K562 (cell line): ENCODE data around the gene DCST1. TPM values are rescaled to one million over a fixed set of nuclear protein-coding genes. Genes with fewer than 3 reads are reported as not detected.

Experiments
- BCL6 ChIP-seq: fragments of 250-450 bp; sonication (Bioruptor Pico); IDR thresholded peaks from 2 replicates; pipeline ENCODE4 v1.4.0; 2020
- CCAR2 ChIP-seq: fragments of 200-400 bp; formaldehyde crosslinking; IDR thresholded peaks from 2 replicates; pipeline ENCODE4 v1.6.1; 2017; ENCODE audit warnings: mild to moderate bottlenecking, low read depth, low read length
- KDM4B ChIP-seq, 2 experiments: fragments of 450-650 bp in 1 of 2; sonication (generic) in 1 of 2; IDR thresholded peaks; 2 replicates each; pipeline ENCODE4 v1.6.1; 2016 to 2017; ENCODE audit warnings: borderline replicate concordance in 2 of 2, antibody characterized with exemption in 1 of 2, low read depth in 1 of 2, mild to moderate bottlenecking in 1 of 2
- MAZ ChIP-seq, 2 experiments: fragments of 450-650 bp in 1 of 2; sonication (generic) in 1 of 2; formaldehyde crosslinking; IDR thresholded peaks in 1 of 2; conservative IDR thresholded peaks in 1 of 2; 2 replicates each; pipeline versions ENCODE4 v1.4.0 to v1.5.0; 2020; ENCODE audit warnings: mild to moderate bottlenecking in 1 of 2, missing genetic modification reagents in 1 of 2
- NCOR1 ChIP-seq: fragments of 450-650 bp; IDR thresholded peaks from 2 replicates; pipeline ENCODE4 v1.6.1; 2016; ENCODE audit warnings: mild to moderate bottlenecking, moderate library complexity
- PHF21A ChIP-seq: fragments of 450-650 bp; IDR thresholded peaks from 2 replicates; pipeline ENCODE4 v1.6.1; 2017; ENCODE audit warnings: low read depth, borderline replicate concordance
- PTBP1 ChIP-seq: fragments of 200-400 bp; formaldehyde crosslinking; IDR thresholded peaks from 2 replicates; pipeline ENCODE4 v1.6.1; 2017; ENCODE audit warnings: low read depth, low read length
- SIN3A ChIP-seq, 2 experiments: fragments of 150-350 bp in 1 of 2; IDR thresholded peaks; 2 replicates each; pipeline ENCODE4 v1.6.1; 2011 to 2016; ENCODE audit warnings: borderline replicate concordance in 2 of 2, low read depth in 2 of 2, low read length in 2 of 2, mild to moderate bottlenecking in 2 of 2, moderate library complexity in 2 of 2; ENCODE audit not compliant: control insufficient read depth in 1 of 2
- SP2 ChIP-seq: IDR thresholded peaks from 2 replicates; pipeline ENCODE4 v1.6.1; 2011; ENCODE audit warnings: mild to moderate bottlenecking, low read depth, low read length, moderate library complexity; ENCODE audit not compliant: poor library complexity, severe bottlenecking; ENCODE audit errors: extremely low read depth
- ZBED1 ChIP-seq: IDR thresholded peaks from 2 replicates; pipeline ENCODE4 v1.6.1; 2014
- ZMIZ1 ChIP-seq, 2 experiments: fragments of 150-350 bp in 1 of 2; IDR thresholded peaks; 2 replicates each; pipeline ENCODE4 v1.6.1; 2012 to 2016; ENCODE audit warnings: low read depth in 2 of 2, low read length in 2 of 2, mild to moderate bottlenecking in 1 of 2, moderate library complexity in 1 of 2
- ZNF3 ChIP-seq: fragments of 250-450 bp; sonication (Bioruptor Pico); IDR thresholded peaks from 2 replicates; pipeline ENCODE4 v1.5.0; 2021; ENCODE audit warnings: mild to moderate bottlenecking, moderate library complexity
- ZSCAN29 ChIP-seq: fragments of 450-650 bp; IDR thresholded peaks from 2 replicates; pipeline ENCODE4 v1.6.1; 2017
- polyA plus RNA-seq, 8 experiments: library from polyadenylated mRNA; depleted of rRNA in 4 of 8; stranded (reverse) in 5 of 8; unstranded in 3 of 8; fragments of >200 nt; fragmentation: Nextera tagmentation in 2 of 8; fragmentation: Illumina TruSeq in 1 of 8; extraction: Ambion mirVana in 2 of 8; extraction: Trizol in 1 of 8; gene quantifications; 2 replicates each; pipeline versions ENCODE4 v1.2.1 to v1.2.3, GENCODE V29; 2011 to 2014; ENCODE audit warnings: inconsistent platforms in 1 of 8, missing spikeins in 1 of 8
- total RNA-seq, 7 experiments: library from RNA; depleted of rRNA in 6 of 7; stranded (reverse); fragments of >200 nt in 6 of 7; fragmentation: Illumina TruSeq in 2 of 7; extraction: Trizol in 2 of 7; gene quantifications; 2 replicates each; pipeline versions ENCODE4 v1.2.1 to v1.2.3, GENCODE V29; 2011 to 2021; ENCODE audit warnings: low replicate concordance in 1 of 7
- TF ChIP-seq, protein P1 (sequence below): fragments of 250-450 bp; sonication (Bioruptor Pico); IDR thresholded peaks from 2 replicates; pipeline ENCODE4 v1.8.0; 2022; ENCODE audit warnings: moderate library complexity, mild to moderate bottlenecking, inconsistent platforms
- TF ChIP-seq, protein P2 (sequence below), 2 experiments: fragments of 450-650 bp; IDR thresholded peaks; 2 replicates each; pipeline ENCODE4 v1.6.1; 2016
- TF ChIP-seq, protein P3 (sequence below): fragments of 250-450 bp; sonication (Bioruptor Pico); IDR thresholded peaks from 2 replicates; pipeline ENCODE4 v1.5.0; 2020; ENCODE audit warnings: mild to moderate bottlenecking, borderline replicate concordance
- TF ChIP-seq, protein P4 (sequence below): sonication (generic); formaldehyde crosslinking; IDR thresholded peaks from 2 replicates; pipeline ENCODE4 v1.8.1; 2023; ENCODE audit warnings: mild to moderate bottlenecking, missing genetic modification reagents

The DCST1 gene
- total and polyA plus RNA-seq, 9 of the 15 experiments (the other 6 are each of a cell fraction or from before 2014, with no cell fraction given) = not detected

DNA sequence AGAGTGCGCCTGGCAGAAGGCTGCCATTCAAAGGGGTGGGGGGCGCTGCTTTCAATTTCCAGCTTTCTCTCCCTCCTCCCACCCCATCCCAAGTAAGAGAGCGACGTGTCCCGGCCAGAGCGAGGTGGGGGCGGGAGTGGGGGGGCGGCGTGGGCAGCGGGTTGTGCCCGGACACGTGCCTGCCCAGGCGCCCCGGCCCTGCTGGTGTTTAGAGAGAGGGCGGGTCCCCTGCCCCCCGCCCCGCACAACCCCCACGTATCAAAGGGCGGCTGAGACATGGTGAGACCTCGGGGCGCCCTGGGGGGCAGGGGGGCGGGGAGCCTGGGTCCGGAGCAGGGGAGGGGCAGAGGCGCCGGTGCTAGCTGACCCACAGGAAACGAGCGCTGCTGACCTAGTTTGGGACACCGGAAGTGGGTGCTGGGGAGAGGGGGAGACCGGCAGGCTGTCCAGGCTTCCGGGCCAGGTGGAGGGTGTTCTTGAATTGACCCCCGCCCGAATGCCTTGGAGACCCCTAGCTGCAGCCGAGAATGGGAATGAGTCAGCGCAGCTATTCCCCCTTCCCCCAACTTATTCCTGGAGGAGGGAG lies 29.8 kb upstream of the DCST1 start (continued):
- TF ChIP-seq, protein P1, sequence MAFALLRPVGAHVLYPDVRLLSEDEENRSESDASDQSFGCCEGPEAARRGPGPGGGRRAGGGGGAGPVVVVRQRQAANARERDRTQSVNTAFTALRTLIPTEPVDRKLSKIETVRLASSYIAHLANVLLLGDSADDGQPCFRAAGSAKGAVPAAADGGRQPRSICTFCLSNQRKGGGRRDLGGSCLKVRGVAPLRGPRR = no peak
- TF ChIP-seq PHF21A = peak; percentile 77; the same call in 1 of the 2 replicates
- peak in 1 of 2 experiments; percentile 28; a peak in 2 of 4 replicates for TF ChIP-seq MAZ (CRISPR knock-in tag; conservative IDR thresholded peaks at IDR 0.05 in 1 of 2, IDR thresholded peaks at IDR 0.05 in 1 of 2)
- no peak for TF ChIP-seq BCL6 (CRISPR knock-in tag)
- TF ChIP-seq ZSCAN29 = no peak
- peak in 1 of 2 experiments; percentile 76; a peak in 1 of 4 replicates for TF ChIP-seq KDM4B (IDR thresholded peaks at IDR 0.05; ENCODE audit: borderline replicate concordance in 2 of 2, low read depth in 1 of 2)
- no peak for TF ChIP-seq CCAR2
- TF ChIP-seq NCOR1 = peak; percentile 42; the same call in 1 of the 2 replicates
- no peak for TF ChIP-seq SP2
- TF ChIP-seq, protein P2, sequence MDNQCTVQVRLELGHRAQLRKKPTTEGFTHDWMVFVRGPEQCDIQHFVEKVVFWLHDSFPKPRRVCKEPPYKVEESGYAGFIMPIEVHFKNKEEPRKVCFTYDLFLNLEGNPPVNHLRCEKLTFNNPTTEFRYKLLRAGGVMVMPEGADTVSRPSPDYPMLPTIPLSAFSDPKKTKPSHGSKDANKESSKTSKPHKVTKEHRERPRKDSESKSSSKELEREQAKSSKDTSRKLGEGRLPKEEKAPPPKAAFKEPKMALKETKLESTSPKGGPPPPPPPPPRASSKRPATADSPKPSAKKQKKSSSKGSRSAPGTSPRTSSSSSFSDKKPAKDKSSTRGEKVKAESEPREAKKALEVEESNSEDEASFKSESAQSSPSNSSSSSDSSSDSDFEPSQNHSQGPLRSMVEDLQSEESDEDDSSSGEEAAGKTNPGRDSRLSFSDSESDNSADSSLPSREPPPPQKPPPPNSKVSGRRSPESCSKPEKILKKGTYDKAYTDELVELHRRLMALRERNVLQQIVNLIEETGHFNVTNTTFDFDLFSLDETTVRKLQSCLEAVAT (IDR thresholded peaks at IDR 0.05) = no peak
- TF ChIP-seq, protein P3, sequence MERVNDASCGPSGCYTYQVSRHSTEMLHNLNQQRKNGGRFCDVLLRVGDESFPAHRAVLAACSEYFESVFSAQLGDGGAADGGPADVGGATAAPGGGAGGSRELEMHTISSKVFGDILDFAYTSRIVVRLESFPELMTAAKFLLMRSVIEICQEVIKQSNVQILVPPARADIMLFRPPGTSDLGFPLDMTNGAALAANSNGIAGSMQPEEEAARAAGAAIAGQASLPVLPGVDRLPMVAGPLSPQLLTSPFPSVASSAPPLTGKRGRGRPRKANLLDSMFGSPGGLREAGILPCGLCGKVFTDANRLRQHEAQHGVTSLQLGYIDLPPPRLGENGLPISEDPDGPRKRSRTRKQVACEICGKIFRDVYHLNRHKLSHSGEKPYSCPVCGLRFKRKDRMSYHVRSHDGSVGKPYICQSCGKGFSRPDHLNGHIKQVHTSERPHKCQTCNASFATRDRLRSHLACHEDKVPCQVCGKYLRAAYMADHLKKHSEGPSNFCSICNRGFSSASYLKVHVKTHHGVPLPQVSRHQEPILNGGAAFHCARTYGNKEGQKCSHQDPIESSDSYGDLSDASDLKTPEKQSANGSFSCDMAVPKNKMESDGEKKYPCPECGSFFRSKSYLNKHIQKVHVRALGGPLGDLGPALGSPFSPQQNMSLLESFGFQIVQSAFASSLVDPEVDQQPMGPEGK = no peak
- no peak for TF ChIP-seq PTBP1
- no peak for TF ChIP-seq ZNF3
- TF ChIP-seq ZMIZ1 (IDR thresholded peaks at IDR 0.05; ENCODE audit: low read depth in 2 of 2, low read length in 2 of 2) = no peak
- TF ChIP-seq ZBED1 = no peak
- TF ChIP-seq SIN3A (IDR thresholded peaks at IDR 0.05; ENCODE audit: borderline replicate concordance in 2 of 2, control insufficient read depth in 1 of 2, low read depth in 2 of 2, low read length in 2 of 2) = peak in 1 of 2 experiments; percentile 77; a peak in 1 of 4 replicates
- TF ChIP-seq, protein P4, sequence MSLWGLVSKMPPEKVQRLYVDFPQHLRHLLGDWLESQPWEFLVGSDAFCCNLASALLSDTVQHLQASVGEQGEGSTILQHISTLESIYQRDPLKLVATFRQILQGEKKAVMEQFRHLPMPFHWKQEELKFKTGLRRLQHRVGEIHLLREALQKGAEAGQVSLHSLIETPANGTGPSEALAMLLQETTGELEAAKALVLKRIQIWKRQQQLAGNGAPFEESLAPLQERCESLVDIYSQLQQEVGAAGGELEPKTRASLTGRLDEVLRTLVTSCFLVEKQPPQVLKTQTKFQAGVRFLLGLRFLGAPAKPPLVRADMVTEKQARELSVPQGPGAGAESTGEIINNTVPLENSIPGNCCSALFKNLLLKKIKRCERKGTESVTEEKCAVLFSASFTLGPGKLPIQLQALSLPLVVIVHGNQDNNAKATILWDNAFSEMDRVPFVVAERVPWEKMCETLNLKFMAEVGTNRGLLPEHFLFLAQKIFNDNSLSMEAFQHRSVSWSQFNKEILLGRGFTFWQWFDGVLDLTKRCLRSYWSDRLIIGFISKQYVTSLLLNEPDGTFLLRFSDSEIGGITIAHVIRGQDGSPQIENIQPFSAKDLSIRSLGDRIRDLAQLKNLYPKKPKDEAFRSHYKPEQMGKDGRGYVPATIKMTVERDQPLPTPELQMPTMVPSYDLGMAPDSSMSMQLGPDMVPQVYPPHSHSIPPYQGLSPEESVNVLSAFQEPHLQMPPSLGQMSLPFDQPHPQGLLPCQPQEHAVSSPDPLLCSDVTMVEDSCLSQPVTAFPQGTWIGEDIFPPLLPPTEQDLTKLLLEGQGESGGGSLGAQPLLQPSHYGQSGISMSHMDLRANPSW (CRISPR knock-in tag) = no peak
